ENCODE data around the gene CTU2.

DNA sequence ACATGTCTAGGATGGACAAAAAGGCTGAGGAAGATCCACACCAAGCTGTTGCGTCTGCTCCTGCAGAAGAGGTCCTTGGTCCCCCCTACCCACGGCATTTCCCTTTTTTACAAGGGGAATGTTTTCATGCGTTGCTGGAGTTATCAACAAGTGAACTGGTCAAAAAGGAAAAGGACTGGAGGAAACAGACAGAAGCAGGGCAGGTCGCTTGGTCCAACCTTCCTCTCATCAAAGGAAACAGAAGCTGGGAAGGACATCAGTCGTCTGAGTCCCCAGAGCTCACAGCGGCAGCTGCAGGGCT, 52.6 kb downstream of the CTU2 start:
- TF ChIP-seq, protein P1, sequence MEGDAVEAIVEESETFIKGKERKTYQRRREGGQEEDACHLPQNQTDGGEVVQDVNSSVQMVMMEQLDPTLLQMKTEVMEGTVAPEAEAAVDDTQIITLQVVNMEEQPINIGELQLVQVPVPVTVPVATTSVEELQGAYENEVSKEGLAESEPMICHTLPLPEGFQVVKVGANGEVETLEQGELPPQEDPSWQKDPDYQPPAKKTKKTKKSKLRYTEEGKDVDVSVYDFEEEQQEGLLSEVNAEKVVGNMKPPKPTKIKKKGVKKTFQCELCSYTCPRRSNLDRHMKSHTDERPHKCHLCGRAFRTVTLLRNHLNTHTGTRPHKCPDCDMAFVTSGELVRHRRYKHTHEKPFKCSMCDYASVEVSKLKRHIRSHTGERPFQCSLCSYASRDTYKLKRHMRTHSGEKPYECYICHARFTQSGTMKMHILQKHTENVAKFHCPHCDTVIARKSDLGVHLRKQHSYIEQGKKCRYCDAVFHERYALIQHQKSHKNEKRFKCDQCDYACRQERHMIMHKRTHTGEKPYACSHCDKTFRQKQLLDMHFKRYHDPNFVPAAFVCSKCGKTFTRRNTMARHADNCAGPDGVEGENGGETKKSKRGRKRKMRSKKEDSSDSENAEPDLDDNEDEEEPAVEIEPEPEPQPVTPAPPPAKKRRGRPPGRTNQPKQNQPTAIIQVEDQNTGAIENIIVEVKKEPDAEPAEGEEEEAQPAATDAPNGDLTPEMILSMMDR (IDR thresholded peaks at IDR 0.05; ENCODE audit: low read depth, low read length, poor library complexity, severe bottlenecking) = no peak
- no peak for TF ChIP-seq EZH2phosphoT487 (IDR thresholded peaks at IDR 0.05; ENCODE audit: borderline replicate concordance, low read length)
